Measurements from ENCODE around the gene CLCA2.

- TF ChIP-seq CTCF (IDR thresholded peaks at IDR 0.05) (no peak), POLR2AphosphoS5 (IDR thresholded peaks at IDR 0.05; ENCODE audit: low read depth, low read length) (no peak), REST (IDR thresholded peaks at IDR 0.05; ENCODE audit: insufficient read depth in 1 of 2, low read depth in 2 of 2, low read length in 1 of 2) (no peak)
Observed at GRCh38 chr1:86429835-86430234, 5.9 kb downstream of the CLCA2 start.

Measured in Panc1 (cell line).